ENCODE data around the gene OR6J1. TPM values are rescaled to one million over a fixed set of nuclear protein-coding genes. Genes with fewer than 3 reads are reported as not detected.

OR6J1 gene
- polyA plus RNA-seq, 3 donors: not detected

DNA sequence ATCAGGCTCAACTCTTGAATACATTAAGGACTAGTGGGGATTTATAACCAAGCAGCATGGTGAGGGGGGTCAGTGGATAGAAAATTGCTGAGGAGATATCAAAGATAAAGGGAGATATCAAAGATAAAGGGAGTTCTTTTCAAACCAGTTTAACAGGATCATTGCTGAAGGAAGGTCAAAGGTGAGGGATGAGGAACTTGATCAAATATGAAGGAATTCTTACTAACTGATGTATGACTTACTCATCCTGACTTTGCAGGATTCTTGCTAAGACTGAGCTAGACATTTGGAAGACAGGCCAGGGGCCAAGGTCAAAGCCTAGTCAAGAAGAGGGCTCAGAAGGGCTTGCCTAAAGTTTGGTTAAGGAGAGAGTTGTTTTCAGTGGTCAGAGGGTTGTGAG is 41.3 kb downstream of the OR6J1 start:
- Histone ChIP-seq H3K27me3 (ENCODE audit: control insufficient read depth in 2 of 2, insufficient read depth in 2 of 2, low read length in 2 of 2) (peaks cover 0 to 4% of the 10 kb centered on the region in 2 donors), H3K4me1 (ENCODE audit: control insufficient read depth in 1 of 2, insufficient read depth in 2 of 2, low read length in 2 of 2) (peaks cover 10 to 13% of the 10 kb centered on the region in 2 donors), H2AFZ (ENCODE audit: insufficient read depth, low read depth, low read length, poor library complexity, severe bottlenecking) (no peak overlapping the region), H3K4me2 (replicated peaks; ENCODE audit: extremely low read depth, low read length, poor library complexity, severe bottlenecking) (no peak overlapping the region), H3K79me2 (ENCODE audit: insufficient read depth, low read length) (no peaks in the 10 kb centered on the region), H4K20me1 (ENCODE audit: insufficient read depth, low read length) (no peaks in the 10 kb centered on the region), H3K36me3 (replicated peaks in 1 of 2; ENCODE audit: control insufficient read depth in 1 of 2, insufficient read depth in 2 of 2, low read length in 2 of 2) (peaks cover 36 to 64% of the 10 kb centered on the region in 2 donors), H3K9ac (ENCODE audit: insufficient read depth, low read length, poor library complexity, severe bottlenecking) (no peak overlapping the region), H3K9me3 (replicated peaks in 1 of 2; ENCODE audit: control insufficient read depth in 1 of 2, insufficient read depth in 1 of 2, low read length in 2 of 2) (no peaks in the 10 kb centered on the region), H3K4me3 (replicated peaks in 1 of 3; ENCODE audit: low read depth in 2 of 3, low read length in 3 of 3) (no peak overlapping the region), H3K27ac (ENCODE audit: low read depth in 1 of 2, low read length in 2 of 2) (no peak overlapping the region)
- DNase-seq: no peak
- peaks cover 0 to 2% (median 0%) of the 10 kb centered on the region in 7 donors for H3K9me3 Mint-ChIP-seq
- TF ChIP-seq, protein P1, sequence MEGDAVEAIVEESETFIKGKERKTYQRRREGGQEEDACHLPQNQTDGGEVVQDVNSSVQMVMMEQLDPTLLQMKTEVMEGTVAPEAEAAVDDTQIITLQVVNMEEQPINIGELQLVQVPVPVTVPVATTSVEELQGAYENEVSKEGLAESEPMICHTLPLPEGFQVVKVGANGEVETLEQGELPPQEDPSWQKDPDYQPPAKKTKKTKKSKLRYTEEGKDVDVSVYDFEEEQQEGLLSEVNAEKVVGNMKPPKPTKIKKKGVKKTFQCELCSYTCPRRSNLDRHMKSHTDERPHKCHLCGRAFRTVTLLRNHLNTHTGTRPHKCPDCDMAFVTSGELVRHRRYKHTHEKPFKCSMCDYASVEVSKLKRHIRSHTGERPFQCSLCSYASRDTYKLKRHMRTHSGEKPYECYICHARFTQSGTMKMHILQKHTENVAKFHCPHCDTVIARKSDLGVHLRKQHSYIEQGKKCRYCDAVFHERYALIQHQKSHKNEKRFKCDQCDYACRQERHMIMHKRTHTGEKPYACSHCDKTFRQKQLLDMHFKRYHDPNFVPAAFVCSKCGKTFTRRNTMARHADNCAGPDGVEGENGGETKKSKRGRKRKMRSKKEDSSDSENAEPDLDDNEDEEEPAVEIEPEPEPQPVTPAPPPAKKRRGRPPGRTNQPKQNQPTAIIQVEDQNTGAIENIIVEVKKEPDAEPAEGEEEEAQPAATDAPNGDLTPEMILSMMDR (IDR thresholded peaks at IDR 0.05): no peak
- intact Hi-C loops (cut with micrococcal nuclease): no loop called here
- peaks cover 21% of the 10 kb centered on the region for H3K4me1 Mint-ChIP-seq
- H3K27ac Mint-ChIP-seq: no peak overlapping the region
- no peak overlapping the region for H3K4me3 Mint-ChIP-seq
- peaks cover 62 to 65% of the 10 kb centered on the region in 2 donors for H3K36me3 Mint-ChIP-seq
- H3K27me3 Mint-ChIP-seq (ENCODE audit: low read depth in 3 of 3): peaks cover 3 to 15% (median 14%) of the 10 kb centered on the region in 3 donors

DNA sequence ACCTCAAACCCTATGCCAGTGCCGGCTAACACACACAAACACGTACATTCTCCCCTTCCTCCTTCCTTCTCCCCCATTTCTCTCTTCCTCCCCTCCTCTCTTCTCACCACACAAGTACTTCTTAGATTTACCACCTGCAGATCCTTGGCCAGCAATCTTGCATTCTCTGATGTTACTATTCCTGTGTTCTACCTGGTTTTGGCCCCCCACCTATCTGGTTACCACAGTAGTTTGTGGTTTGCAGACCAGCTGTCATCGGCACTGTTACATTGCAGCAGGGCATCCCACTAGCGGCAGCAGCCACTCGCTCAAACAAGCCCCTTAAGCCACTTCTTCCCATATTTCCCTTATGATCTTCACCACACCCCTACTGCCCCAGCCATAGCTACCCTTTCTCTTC is 42.2 kb downstream of the OR6J1 start:
- Mint-ChIP-seq H3K4me3 (no peak overlapping the region), H3K27me3 (ENCODE audit: low read depth in 3 of 3) (peaks cover 3 to 18% (median 14%) of the 10 kb centered on the region in 3 donors), H3K27ac (peak overlapping the region in 1 of 7 donors; percentile 9), H3K4me1 (peaks cover 24% of the 10 kb centered on the region), H3K9me3 (peaks cover 0 to 2% (median 0%) of the 10 kb centered on the region in 7 donors), H3K36me3 (peaks cover 55 to 56% of the 10 kb centered on the region in 2 donors)
- Histone ChIP-seq H3K9me3 (replicated peaks in 1 of 2; ENCODE audit: control insufficient read depth in 1 of 2, insufficient read depth in 1 of 2, low read length in 2 of 2) (no peaks in the 10 kb centered on the region), H3K36me3 (replicated peaks in 1 of 2; ENCODE audit: control insufficient read depth in 1 of 2, insufficient read depth in 2 of 2, low read length in 2 of 2) (peaks cover 29 to 55% of the 10 kb centered on the region in 2 donors), H3K27ac (ENCODE audit: low read depth in 1 of 2, low read length in 2 of 2) (no peak overlapping the region), H3K79me2 (ENCODE audit: insufficient read depth, low read length) (no peaks in the 10 kb centered on the region), H2AFZ (ENCODE audit: insufficient read depth, low read depth, low read length, poor library complexity, severe bottlenecking) (no peak overlapping the region), H3K27me3 (ENCODE audit: control insufficient read depth in 2 of 2, insufficient read depth in 2 of 2, low read length in 2 of 2) (peaks cover 0 to 4% of the 10 kb centered on the region in 2 donors), H4K20me1 (ENCODE audit: insufficient read depth, low read length) (no peaks in the 10 kb centered on the region), H3K4me1 (ENCODE audit: control insufficient read depth in 1 of 2, insufficient read depth in 2 of 2, low read length in 2 of 2) (peaks cover 14 to 21% of the 10 kb centered on the region in 2 donors), H3K4me2 (replicated peaks; ENCODE audit: extremely low read depth, low read length, poor library complexity, severe bottlenecking) (no peak overlapping the region), H3K4me3 (replicated peaks in 1 of 3; ENCODE audit: low read depth in 2 of 3, low read length in 3 of 3) (no peak overlapping the region), H3K9ac (ENCODE audit: insufficient read depth, low read length, poor library complexity, severe bottlenecking) (no peak overlapping the region)
- 29% methylated on average over 5 of the region's 5 CpGs for WGBS (ENCODE audit: insufficient coverage)
- intact Hi-C loops (cut with micrococcal nuclease): no loop called here
- no peak for DNase-seq
- TF ChIP-seq, protein P1 (IDR thresholded peaks at IDR 0.05): no peak
